Measurements from ENCODE around the gene TWIST2.

TWIST2 gene

DNA sequence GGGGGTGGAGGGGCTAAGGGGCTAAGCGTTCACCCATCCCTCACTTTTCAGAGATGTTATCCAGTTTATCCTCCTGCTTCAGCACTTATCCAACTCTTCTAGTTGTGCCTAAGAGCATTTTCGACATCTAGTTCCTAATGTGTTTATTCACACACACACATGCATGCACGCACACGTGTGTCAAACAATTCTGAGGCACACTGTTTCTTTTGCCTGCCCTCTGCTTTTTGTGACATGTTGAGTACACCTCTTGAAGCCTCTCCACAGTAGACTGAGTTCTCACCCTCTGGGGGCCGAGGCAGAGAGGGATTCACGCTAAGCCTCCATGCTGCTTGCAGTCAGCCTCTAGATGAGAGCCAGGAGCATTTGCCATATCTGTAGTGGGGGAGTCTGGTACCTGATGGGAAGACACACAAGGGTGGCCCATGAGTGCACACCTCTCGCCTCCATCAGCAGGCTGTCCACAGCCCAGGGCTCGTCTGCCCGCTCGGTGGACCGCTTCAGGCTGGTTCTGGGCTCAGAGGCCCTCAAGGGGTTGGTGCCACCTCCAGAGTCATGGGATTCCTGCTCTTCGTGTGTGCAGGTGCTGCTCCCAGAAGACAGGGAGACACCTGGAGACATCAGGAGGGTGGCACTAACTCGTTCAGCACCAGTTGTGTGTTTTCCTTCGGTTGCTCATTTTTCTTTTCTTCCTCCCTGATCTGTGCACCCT is 11.9 kb downstream of the TWIST2 start:
- no peak for DNase-seq

DNA sequence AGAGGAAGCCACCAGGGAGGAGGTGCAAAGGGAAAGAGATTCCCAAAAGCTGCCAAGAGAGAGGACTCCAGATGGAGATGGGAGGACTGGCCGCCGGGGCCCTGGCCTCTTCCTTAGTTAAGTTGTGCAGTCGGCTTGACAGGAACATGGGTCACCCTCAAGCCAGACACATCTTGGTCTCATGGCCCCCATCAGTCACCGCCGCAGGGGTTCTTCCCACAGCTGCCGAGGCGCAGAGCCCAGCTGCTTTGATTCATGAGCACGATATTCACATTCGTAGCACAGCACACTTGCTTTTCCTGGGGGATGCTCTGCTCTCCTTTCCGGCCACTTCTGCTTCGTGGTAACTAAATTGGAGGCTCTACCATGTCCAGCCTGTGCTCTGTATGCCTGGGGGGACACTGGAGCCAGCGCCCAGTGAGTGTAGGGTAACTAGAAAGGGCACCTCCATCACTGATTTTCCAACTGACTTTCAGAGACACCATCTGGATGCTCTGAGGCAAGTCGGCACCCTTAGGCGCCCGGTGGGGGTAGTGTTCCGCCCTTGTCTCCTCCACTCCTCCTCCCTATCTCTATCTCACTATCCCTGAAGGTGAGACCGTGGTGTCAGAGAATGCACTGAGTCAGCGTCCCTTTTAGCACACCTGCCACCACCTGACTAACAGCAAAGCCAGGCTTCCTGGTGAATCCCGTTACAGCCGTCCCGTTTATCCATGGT is 13.3 kb downstream of the TWIST2 start:
- DNase-seq, result no peak

GRCh38 chr2:238861766-238862315 is 14.0 kb downstream of the TWIST2 start:
- no peak for DNase-seq

DNA sequence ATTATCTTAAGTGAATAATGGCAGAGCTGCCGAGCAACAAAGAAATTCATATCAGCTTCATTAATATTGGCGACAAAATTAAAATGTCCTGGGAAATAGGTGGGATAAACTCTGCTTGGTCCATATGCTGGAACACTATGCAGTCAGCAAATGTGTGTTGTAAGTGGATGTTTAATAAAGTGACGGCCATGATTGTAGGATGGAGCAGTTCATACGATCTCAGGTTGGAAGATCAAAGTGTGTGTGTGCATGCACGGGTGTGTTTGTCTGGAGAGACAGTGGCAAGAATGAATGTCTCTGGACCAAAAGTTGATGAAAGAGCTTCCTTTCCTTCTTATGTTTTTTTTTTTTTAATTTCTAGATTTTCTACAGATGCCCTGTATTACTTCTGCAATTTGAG is 14.8 kb downstream of the TWIST2 start:
- DNase-seq, result no peak

DNA sequence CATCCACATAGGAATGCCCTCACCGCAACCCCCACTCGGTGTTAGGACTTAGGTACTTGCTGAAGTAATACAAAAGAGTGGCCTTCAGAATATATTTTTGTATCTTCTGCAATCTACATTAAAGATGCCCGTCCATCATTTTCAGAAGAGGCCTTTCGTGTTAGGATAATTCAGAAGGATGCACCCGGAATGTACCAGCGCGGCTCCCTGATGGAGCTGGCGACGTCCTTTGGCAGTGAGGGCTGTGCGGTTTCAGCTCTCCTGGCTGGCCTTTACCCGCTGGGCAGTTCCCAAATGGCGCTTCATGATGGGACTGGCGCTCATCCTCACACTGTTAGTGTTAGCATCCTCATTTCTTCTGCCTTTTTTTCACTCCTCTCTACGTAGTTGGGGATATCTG is 15.3 kb downstream of the TWIST2 start:
- DNase-seq, result no peak

- DNase-seq, result no peak
Measured at GRCh38 chr2:238863749-238864206, 15.9 kb downstream of the TWIST2 start.

GRCh38 chr2:238864207-238865014 is 16.5 kb downstream of the TWIST2 start:
- DNase-seq, result no peak

- no peak for DNase-seq
Measured at GRCh38 chr2:238865015-238865719, 17.3 kb downstream of the TWIST2 start.

DNA sequence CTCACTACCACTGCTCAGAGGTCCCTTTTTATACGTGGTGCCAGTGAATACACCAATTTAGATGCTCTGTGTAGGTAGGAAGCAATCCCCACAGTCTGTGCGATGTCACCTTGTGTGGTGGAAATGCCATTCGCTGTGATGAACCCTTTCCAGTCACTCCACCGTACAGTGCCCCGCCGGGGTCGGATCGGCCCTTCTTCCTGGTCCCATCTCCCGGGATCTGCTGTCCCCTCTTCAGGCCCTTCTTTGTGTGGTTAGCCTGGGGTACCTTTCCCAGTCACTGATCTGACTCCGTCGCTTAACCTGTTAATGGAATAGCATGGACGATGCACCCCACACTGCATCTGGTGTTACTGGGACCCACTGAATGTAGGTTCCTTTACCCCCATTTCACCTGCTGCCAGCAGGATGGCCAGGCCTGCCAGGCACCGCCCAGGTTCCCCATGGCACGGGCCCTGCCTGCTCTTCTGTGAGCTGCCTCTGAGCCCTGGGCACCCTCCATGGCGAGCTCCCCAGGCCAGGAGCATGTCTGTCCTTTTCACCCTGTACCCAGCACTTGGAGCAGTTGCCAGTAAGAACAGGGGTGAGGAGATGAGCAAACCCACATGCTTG is 18.0 kb downstream of the TWIST2 start:
- no peak for DNase-seq

- no peak for DNase-seq
Measured at GRCh38 chr2:238866656-238867277, 18.9 kb downstream of the TWIST2 start.

- DNase-seq, result no peak
Measured at GRCh38 chr2:238868067-238868524, 20.2 kb downstream of the TWIST2 start.

DNA sequence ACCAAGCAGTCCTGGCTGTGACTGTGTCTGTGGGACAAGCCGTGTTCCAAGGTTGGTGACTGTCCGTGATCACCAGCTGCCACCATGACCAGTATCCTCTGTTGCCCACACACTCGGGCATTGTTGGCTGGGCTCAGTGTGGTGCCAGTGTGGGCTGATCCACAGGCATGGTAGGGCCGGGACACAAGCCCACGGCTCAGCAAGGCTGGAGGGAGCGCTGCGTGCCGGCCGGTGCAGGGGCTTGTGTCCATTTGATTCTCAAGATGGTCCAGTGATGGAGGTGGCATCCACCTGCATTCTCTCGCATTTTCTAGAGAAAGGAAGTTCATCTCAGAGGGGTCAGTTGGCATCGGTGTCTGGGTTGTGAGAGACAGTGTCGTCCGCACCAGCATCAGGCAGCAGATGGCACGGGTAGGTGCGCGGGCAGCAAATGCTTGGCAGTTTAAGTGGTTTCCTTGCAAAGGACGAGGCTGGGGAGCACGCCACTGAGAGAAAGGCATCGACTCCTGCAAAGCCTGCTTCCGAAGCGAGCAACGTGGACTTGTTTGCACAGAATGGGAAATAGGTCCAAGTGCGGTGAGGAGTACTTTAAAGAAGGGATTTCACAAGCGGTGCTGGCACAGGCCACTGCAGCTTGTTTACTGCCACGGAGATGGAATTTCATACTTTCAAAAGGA is 20.9 kb downstream of the TWIST2 start:
- DNase-seq, result no peak

- DNase-seq, result no peak
Measured at GRCh38 chr2:238869293-238870124, 21.6 kb downstream of the TWIST2 start.

- no peak for DNase-seq
Measured at GRCh38 chr2:238870261-238870660, 22.4 kb downstream of the TWIST2 start.

- DNase-seq, result no peak
Measured at GRCh38 chr2:238872026-238872425, 24.1 kb downstream of the TWIST2 start.

- no peak for DNase-seq
Measured at GRCh38 chr2:238872628-238873380, 24.9 kb downstream of the TWIST2 start.

DNA sequence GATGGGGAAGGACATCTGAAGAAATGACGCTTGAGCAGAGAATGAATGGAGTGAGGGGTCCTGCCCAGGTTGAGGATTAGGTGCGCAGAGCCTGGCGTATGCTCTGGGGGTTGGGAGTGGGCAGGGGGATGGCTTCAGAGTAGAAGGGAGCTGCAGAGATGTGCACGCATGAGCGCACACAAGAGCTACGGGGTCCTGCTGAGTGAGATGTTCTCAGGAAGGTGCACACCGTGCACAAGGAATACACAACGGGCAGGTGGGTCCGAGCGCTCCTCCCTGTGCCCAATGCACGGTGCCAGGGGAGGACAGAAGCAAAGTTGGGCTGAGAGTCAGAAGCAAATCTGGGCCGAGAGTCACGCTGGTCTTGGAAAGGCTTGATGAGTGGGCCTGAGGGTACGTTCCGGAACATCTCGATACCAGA is 25.5 kb downstream of the TWIST2 start:
- DNase-seq, result no peak

GRCh38 chr2:238873841-238874240 is 26.0 kb downstream of the TWIST2 start:
- no peak for DNase-seq

Measured in CD4-positive, alpha-beta T cell treated with Interleukin-6 for 4 hours (primary cell).